OCI-LY1 (cell line): ENCODE data around the gene SRD5A3.
"Not testable (repeated sequence)": the region's sequence is repeated elsewhere in the genome, so short reads cannot be mapped to it uniquely, and the experiment has no call there.

Experiments used
- EZH2 ChIP-seq: fragments of 200-600 bp; sonication (generic), shearing (Covaris generic); IDR thresholded peaks from 2 replicates; pipeline ENCODE4 v1.8.0; 2017; ENCODE audit warnings: borderline replicate concordance, mixed run types, mild to moderate bottlenecking, antibody characterized with exemption, low read length, moderate library complexity, mixed read lengths
- TF ChIP-seq, protein P1 (sequence below): fragments of 200-600 bp; sonication (generic), shearing (Covaris generic); IDR thresholded peaks from 2 replicates; pipeline ENCODE4 v1.5.1; 2017; ENCODE audit warnings: mild to moderate bottlenecking, antibody characterized with exemption, low read length, moderate library complexity, mixed read lengths

DNA sequence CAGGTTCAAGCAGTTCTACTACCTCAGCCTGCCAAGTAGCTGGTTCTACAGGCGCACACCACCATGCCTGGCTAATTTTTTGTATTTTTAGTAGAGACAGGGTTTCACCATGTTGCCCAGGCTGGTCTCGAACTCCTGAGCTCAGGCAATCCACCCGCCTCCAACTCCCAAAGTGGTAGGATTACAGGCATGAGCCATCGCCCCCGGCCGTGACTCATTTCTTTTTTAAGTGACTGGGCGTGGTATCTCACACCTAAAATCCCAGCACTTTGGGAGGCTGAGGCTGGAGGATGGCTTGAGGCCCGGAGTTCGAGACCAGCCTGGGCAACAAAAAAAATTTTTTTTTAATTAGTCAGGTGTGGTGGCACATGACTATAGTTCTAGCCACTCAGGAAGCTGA is 16.9 kb downstream of the SRD5A3 start:
- TF ChIP-seq, protein P1, sequence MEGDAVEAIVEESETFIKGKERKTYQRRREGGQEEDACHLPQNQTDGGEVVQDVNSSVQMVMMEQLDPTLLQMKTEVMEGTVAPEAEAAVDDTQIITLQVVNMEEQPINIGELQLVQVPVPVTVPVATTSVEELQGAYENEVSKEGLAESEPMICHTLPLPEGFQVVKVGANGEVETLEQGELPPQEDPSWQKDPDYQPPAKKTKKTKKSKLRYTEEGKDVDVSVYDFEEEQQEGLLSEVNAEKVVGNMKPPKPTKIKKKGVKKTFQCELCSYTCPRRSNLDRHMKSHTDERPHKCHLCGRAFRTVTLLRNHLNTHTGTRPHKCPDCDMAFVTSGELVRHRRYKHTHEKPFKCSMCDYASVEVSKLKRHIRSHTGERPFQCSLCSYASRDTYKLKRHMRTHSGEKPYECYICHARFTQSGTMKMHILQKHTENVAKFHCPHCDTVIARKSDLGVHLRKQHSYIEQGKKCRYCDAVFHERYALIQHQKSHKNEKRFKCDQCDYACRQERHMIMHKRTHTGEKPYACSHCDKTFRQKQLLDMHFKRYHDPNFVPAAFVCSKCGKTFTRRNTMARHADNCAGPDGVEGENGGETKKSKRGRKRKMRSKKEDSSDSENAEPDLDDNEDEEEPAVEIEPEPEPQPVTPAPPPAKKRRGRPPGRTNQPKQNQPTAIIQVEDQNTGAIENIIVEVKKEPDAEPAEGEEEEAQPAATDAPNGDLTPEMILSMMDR, result not testable (repeated sequence)
- TF ChIP-seq EZH2, result not testable (repeated sequence)
